ENCODE data around the gene PDXP. TPM values are rescaled to one million over a fixed set of nuclear protein-coding genes. Genes with fewer than 3 reads are reported as not detected.
"Not testable (repeated sequence)": the region's sequence is repeated elsewhere in the genome, so short reads cannot be mapped to it uniquely, and the experiment has no call there.

The PDXP gene
- total RNA-seq, 1 donor from 2014 or later = 40.9 TPM

GRCh38 chr22:37692627-37693285 is 34.2 kb downstream of the PDXP start:
- no peak for DNase-seq (ENCODE audit: low spot score)
- ATAC-seq = no peak

- DNase-seq (ENCODE audit: low spot score); ATAC-seq: not testable (repeated sequence)
Measured at GRCh38 chr22:37694131-37694530, 35.6 kb downstream of the PDXP start.

GRCh38 chr22:37696260-37696656 is 37.7 kb downstream of the PDXP start:
- ATAC-seq; DNase-seq (ENCODE audit: low spot score): not testable (repeated sequence)

GRCh38 chr22:37696657-37697537 is 38.4 kb downstream of the PDXP start, which contains the start of gene TRIOBP:
TRIOBP (plus strand) TSS chr22:37697048; CDS start chr22:37701366, 4,318 bp downstream.
- ATAC-seq (peak; percentile 78), DNase-seq (ENCODE audit: low spot score) (peak; percentile 67)

- DNase-seq (ENCODE audit: low spot score) (no peak), ATAC-seq (no peak)
Measured at GRCh38 chr22:37697538-37697835, 39.0 kb downstream of the PDXP start.

GRCh38 chr22:37701141-37701786 is 42.7 kb downstream of the PDXP start:
- DNase-seq (ENCODE audit: low spot score) (no peak), ATAC-seq (peak; percentile 41)

- DNase-seq (ENCODE audit: low spot score) (no peak), ATAC-seq (no peak)
Measured at GRCh38 chr22:37703906-37704305, 45.4 kb downstream of the PDXP start.

GRCh38 chr22:37704645-37705044 is 46.1 kb downstream of the PDXP start:
- ATAC-seq = no peak
- no peak for DNase-seq (ENCODE audit: low spot score)

- ATAC-seq = no peak
- DNase-seq (ENCODE audit: low spot score) = no peak
Measured at GRCh38 chr22:37705205-37705604, 46.7 kb downstream of the PDXP start.

- ATAC-seq = peak; percentile 68
- no peak for DNase-seq (ENCODE audit: low spot score)
Measured at GRCh38 chr22:37708580-37709444, 50.3 kb downstream of the PDXP start.

GRCh38 chr22:37709445-37709765 is 50.9 kb downstream of the PDXP start:
- DNase-seq (ENCODE audit: low spot score) (no peak), ATAC-seq (no peak)

- ATAC-seq = no peak
- no peak for DNase-seq (ENCODE audit: low spot score)
Measured at GRCh38 chr22:37710675-37711074, 52.2 kb downstream of the PDXP start.

GRCh38 chr22:37711490-37711889 is 53.0 kb downstream of the PDXP start:
- DNase-seq (ENCODE audit: low spot score) (no peak), ATAC-seq (no peak)

GRCh38 chr22:37713761-37714160 is 55.2 kb downstream of the PDXP start:
- no peak for ATAC-seq
- no peak for DNase-seq (ENCODE audit: low spot score)

- no peak for ATAC-seq
- DNase-seq (ENCODE audit: low spot score) = no peak
Measured at GRCh38 chr22:37714634-37715033, 56.1 kb downstream of the PDXP start.

- no peak for ATAC-seq
- DNase-seq (ENCODE audit: low spot score) = no peak
Measured at GRCh38 chr22:37715760-37716159, 57.2 kb downstream of the PDXP start.

Other genes with a start within 250 kb of the PDXP start
- 0.23 TPM for gene ELFN2, start 231.2 kb upstream of the PDXP start, total RNA-seq
- gene MFNG, start 172.3 kb upstream of the PDXP start, total RNA-seq = 8.0 TPM
- 22.4 TPM for gene CARD10, start 139.3 kb upstream of the PDXP start, total RNA-seq
- gene CDC42EP1, start 98.2 kb upstream of the PDXP start, total RNA-seq = 38.9 TPM
- gene LGALS2, start 78.6 kb upstream of the PDXP start, total RNA-seq = 0.65 TPM
- 27.3 TPM for gene GGA1, start 49.9 kb upstream of the PDXP start, total RNA-seq
- gene SH3BP1, start 19.1 kb upstream of the PDXP start, total RNA-seq = 3.0 TPM
- 115 TPM for gene LGALS1, start 16.9 kb downstream of the PDXP start, total RNA-seq
- 9.9 TPM for gene NOL12, start 27.6 kb downstream of the PDXP start, total RNA-seq
- 15.7 TPM for gene TRIOBP, start 38.3 kb downstream of the PDXP start, total RNA-seq
- 49.6 TPM for gene GCAT, start 149.2 kb downstream of the PDXP start, total RNA-seq
- 0.65 TPM for gene GALR3, start 164.7 kb downstream of the PDXP start, total RNA-seq
- 9.7 TPM for gene ANKRD54, start 185.6 kb downstream of the PDXP start, total RNA-seq
- gene EIF3L, start 190.7 kb downstream of the PDXP start, total RNA-seq = 136 TPM
- gene MICALL1, start 247.6 kb downstream of the PDXP start, total RNA-seq = 9.5 TPM

Data from left lobe of liver (tissue), 2 donors.